GM12875 (cell line): ENCODE measurements around the gene CTIF.

Experiments used
- H3K4me3 ChIP-seq: one replicate; pipeline ENCODE4 v1.5.1; 2011; ENCODE audit warnings: low read depth, low read length, control low read depth
- TF ChIP-seq, protein P1 (sequence below): IDR thresholded peaks from 2 replicates; pipeline ENCODE4 v1.5.1; 2011; ENCODE audit warnings: low read depth, mild to moderate bottlenecking, control low read depth, inconsistent platforms, low read length, moderate library complexity, borderline replicate concordance; ENCODE audit not compliant: insufficient read depth

Gene CTIF

DNA sequence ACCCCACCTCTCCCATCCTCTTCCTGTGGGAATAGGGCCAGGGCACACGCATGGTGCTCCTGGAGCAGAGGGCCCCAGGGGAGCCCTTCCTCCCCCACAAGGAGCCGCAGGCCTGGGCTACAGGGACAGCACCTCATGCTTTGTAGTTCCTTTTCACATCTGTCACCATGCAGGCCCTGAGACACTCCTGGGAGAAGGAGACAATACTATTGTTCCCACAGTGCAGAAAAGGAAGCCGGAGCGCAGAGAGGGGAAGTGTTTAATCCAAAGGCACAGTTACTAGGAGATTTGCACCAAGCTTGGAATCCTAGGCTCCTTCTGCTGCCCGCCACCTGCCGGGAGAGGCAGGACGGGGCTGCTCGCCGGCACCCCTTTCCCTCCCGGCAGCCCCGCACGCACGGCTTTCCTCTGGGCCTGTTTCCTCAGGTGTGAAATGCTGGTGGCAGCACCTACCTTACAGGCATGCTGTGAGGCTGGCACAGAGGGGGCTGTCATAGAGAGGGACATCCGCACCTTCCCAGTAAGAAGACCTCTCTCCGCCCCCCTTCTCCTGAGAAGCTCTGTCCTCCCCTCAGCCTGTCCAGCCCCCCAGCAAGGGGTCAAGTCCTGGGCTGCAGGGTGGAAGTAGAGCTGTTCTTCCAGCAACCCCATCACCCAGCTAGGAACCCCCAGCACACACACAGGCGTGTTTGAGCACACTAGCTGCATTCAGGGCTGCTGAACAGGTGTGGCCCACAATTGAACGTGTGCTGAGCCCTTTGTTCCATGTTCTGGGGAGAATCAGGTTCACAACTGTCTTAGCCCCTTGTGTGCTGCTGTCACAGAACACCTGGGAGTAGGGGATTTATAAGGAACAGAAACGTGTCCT lies 349.3 kb downstream of the CTIF start:
- H3K4me3 ChIP-seq = no peak overlapping the region
- TF ChIP-seq, protein P1, sequence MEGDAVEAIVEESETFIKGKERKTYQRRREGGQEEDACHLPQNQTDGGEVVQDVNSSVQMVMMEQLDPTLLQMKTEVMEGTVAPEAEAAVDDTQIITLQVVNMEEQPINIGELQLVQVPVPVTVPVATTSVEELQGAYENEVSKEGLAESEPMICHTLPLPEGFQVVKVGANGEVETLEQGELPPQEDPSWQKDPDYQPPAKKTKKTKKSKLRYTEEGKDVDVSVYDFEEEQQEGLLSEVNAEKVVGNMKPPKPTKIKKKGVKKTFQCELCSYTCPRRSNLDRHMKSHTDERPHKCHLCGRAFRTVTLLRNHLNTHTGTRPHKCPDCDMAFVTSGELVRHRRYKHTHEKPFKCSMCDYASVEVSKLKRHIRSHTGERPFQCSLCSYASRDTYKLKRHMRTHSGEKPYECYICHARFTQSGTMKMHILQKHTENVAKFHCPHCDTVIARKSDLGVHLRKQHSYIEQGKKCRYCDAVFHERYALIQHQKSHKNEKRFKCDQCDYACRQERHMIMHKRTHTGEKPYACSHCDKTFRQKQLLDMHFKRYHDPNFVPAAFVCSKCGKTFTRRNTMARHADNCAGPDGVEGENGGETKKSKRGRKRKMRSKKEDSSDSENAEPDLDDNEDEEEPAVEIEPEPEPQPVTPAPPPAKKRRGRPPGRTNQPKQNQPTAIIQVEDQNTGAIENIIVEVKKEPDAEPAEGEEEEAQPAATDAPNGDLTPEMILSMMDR = no peak

GRCh38 chr18:48888773-48889080 lies 349.9 kb downstream of the CTIF start:
- TF ChIP-seq, protein P1 = no peak
- no peak overlapping the region for H3K4me3 ChIP-seq

DNA sequence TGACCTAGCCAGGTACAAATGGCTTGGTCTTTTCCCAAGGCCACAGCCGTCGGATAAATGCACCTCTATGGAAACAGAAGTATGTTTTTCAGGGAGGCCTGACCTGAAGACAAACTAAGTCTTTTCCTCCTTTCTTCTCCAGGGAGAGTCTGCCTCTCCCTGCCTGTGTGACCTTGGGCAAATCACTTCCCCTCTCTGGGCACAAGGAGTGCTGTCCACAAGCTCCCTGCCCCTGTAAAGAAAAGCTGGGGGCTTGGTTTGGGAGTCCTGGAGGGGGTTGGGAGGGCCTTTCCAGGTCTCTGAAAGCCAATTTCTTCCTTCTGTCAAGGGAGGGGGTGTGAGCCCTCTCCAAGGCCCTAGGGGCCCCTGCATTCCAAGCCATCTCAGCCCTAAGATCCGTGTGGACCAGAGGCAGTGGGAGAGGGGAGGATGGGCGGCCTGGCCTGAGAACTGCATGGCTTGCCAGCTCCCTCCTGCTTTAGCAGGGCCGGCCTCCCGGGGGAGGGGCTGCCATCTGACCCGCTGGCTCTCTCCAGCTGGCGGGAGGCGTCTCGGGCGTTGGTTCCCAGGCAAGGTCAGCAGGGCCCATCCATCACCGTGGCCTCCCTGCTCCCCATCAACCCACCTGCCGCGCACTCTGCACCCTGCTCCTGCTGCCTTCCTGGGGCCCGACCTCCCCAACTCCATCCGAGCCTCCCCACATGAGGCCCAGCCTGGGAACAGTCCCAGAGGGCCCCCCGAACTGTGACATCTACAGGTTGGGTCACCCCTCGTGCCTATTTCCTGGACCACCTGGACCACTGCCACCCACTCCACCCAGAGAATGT lies 350.5 kb downstream of the CTIF start:
- H3K4me3 ChIP-seq = no peak overlapping the region
- TF ChIP-seq, protein P1 = no peak

DNA sequence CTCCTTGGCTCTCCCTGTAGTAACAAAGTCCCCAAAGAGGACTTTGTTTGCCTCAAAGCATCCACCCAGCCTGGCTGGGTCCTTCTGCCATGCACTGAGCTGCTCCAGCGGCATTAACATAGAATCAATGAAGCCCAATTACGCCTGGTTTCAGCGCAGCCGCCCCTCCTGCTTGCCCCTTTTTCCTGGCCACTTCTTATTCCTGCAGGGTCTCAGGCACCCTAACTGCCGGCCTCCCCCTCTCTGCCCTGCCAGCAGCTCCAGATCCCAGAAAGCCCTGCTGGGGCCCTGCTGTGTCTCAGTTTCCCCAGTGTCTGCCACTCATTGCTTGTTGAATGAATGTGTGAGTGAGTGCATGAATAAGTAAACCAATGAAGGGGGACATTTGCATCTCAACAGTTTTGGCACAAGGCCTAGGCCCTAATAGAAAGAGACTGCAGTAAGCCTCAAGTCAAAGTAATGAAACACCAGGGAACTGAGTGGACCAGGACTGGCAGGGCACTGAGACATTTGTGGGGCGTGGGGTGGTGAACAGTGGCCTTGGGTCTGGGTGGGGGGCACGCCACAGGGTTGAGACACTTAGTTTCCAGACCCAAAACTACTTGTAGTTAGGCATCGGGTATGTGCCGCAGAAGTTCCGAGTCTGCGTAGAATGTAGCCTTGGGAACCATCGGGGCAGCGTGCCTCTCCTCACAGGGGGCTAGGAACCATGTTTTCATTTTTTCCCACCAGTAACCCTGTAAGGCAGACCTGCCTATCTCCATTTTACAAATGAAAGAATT lies 351.3 kb downstream of the CTIF start:
- TF ChIP-seq, protein P1 = no peak
- no peak overlapping the region for H3K4me3 ChIP-seq

DNA sequence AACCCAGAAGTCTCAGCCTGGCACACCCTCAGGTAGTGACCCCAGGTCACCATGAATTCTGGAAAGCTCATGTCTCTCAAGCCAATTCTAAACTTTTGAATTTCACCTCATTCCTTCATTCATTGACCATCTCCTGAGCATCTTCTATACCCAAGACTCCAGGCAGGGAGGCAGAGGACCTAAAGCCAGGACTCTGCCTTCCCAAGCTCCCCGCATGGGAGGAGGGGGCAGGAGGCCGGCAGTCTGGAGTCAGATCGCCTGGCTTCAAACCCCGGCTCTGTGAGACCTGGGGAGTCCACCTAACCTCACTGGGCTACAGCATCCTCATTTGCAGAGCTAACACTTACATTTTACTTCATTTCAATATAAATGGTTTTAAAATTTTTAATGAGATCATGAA lies 352.9 kb downstream of the CTIF start:
- TF ChIP-seq, protein P1 = no peak
- no peak overlapping the region for H3K4me3 ChIP-seq

- no peak overlapping the region for H3K4me3 ChIP-seq
- TF ChIP-seq, protein P1 = no peak
These were observed 353.5 kb downstream of the CTIF start for GRCh38 chr18:48892146-48892855.
